ENCODE results near the gene RHOV.
"Not testable (repeated sequence)": the region's sequence is repeated elsewhere in the genome, so short reads cannot be mapped to it uniquely, and the experiment has no call there.

The RHOV gene

GRCh38 chr15:40875991-40876730 lies 2.1 kb upstream of the RHOV start:
- DNase-seq (ENCODE audit: low spot score in 2 of 2) = no peak
- H3K4me3 ChIP-seq = no peak overlapping the region
- H3K4me1 ChIP-seq = no peaks in the 10 kb centered on the region; the same call in 1 of the 2 replicates
- H3K27me3 ChIP-seq (ENCODE audit: low read depth) = no peaks in the 10 kb centered on the region
- no peaks in the 10 kb centered on the region for H3K36me3 ChIP-seq (replicated peaks)
- in situ Hi-C loops (cut with MboI; ENCODE audit: low sequenced_read_pairs) = no loop called here
- H3K9me3 ChIP-seq = no peaks in the 10 kb centered on the region

- DNase-seq (ENCODE audit: low spot score in 2 of 2) = no peak
- no peaks in the 10 kb centered on the region for H3K36me3 ChIP-seq (replicated peaks)
- H3K9me3 ChIP-seq = no peaks in the 10 kb centered on the region
- in situ Hi-C loops (cut with MboI; ENCODE audit: low sequenced_read_pairs) = no loop called here
- no peaks in the 10 kb centered on the region for H3K27me3 ChIP-seq (ENCODE audit: low read depth)
- H3K4me3 ChIP-seq = peak overlapping the region; percentile 49
- H3K4me1 ChIP-seq = no peaks in the 10 kb centered on the region; the same call in 1 of the 2 replicates
Observed at GRCh38 chr15:40872791-40873693, 992 bp downstream of the RHOV start.

- DNase-seq (ENCODE audit: low spot score in 2 of 2) = no peak
- Histone ChIP-seq H3K9me3 (no peaks in the 10 kb centered on the region), H3K4me3 (no peak overlapping the region), H3K4me1 (no peaks in the 10 kb centered on the region; the same call in 1 of the 2 replicates), H3K36me3 (replicated peaks) (no peaks in the 10 kb centered on the region), H3K27me3 (ENCODE audit: low read depth) (no peaks in the 10 kb centered on the region)
- in situ Hi-C loops (cut with MboI; ENCODE audit: low sequenced_read_pairs) = no loop called here
Observed at GRCh38 chr15:40871749-40872617, 2.1 kb downstream of the RHOV start.

GRCh38 chr15:40870716-40871115 lies 3.3 kb downstream of the RHOV start:
- Histone ChIP-seq H3K36me3 (replicated peaks) (no peaks in the 10 kb centered on the region), H3K4me3 (no peak overlapping the region), H3K9me3 (no peaks in the 10 kb centered on the region), H3K4me1 (no peaks in the 10 kb centered on the region; the same call in 1 of the 2 replicates), H3K27me3 (ENCODE audit: low read depth) (no peaks in the 10 kb centered on the region)
- DNase-seq (ENCODE audit: low spot score in 2 of 2) = no peak
- in situ Hi-C loops (cut with MboI; ENCODE audit: low sequenced_read_pairs) = no loop called here

- Histone ChIP-seq H3K36me3 (replicated peaks) (no peaks in the 10 kb centered on the region), H3K27me3 (ENCODE audit: low read depth) (no peaks in the 10 kb centered on the region), H3K4me1 (no peaks in the 10 kb centered on the region; the same call in 1 of the 2 replicates), H3K9me3 (no peaks in the 10 kb centered on the region), H3K4me3 (no peak overlapping the region)
- no peak for DNase-seq (ENCODE audit: low spot score in 2 of 2)
- in situ Hi-C loops (cut with MboI; ENCODE audit: low sequenced_read_pairs) = no loop called here
Observed at GRCh38 chr15:40869686-40870085, 4.3 kb downstream of the RHOV start.

GRCh38 chr15:40867199-40867598 lies 6.8 kb downstream of the RHOV start:
- Histone ChIP-seq H3K9me3 (no peaks in the 10 kb centered on the region), H3K36me3 (replicated peaks) (no peaks in the 10 kb centered on the region), H3K4me3 (no peak overlapping the region), H3K4me1 (no peaks in the 10 kb centered on the region), H3K27me3 (ENCODE audit: low read depth) (no peaks in the 10 kb centered on the region)
- DNase-seq (ENCODE audit: low spot score in 2 of 2) = no peak
- in situ Hi-C loops (cut with MboI; ENCODE audit: low sequenced_read_pairs) = no loop called here

GRCh38 chr15:40863660-40864270 lies 10.3 kb downstream of the RHOV start:
- Histone ChIP-seq H3K9me3 (no peaks in the 10 kb centered on the region), H3K4me3 (no peak overlapping the region), H3K4me1 (no peaks in the 10 kb centered on the region), H3K36me3 (replicated peaks) (no peaks in the 10 kb centered on the region), H3K27me3 (ENCODE audit: low read depth) (no peaks in the 10 kb centered on the region)
- DNase-seq (ENCODE audit: low spot score in 2 of 2) = no peak
- in situ Hi-C loops (cut with MboI; ENCODE audit: low sequenced_read_pairs) = no loop called here

- in situ Hi-C loops (cut with MboI; ENCODE audit: low sequenced_read_pairs); H3K27me3 ChIP-seq (ENCODE audit: low read depth); H3K4me1 ChIP-seq; H3K4me3 ChIP-seq; H3K9me3 ChIP-seq; H3K36me3 ChIP-seq (replicated peaks); DNase-seq (ENCODE audit: low spot score in 2 of 2): not testable (repeated sequence)
Observed at GRCh38 chr15:40861147-40861546, 12.9 kb downstream of the RHOV start.

GRCh38 chr15:40859206-40859851 lies 14.7 kb downstream of the RHOV start:
- no peaks in the 10 kb centered on the region for H3K4me1 ChIP-seq
- H3K36me3 ChIP-seq (replicated peaks) = peaks cover 9% of the 10 kb centered on the region

GRCh38 chr15:40858706-40859105 lies 15.3 kb downstream of the RHOV start:
- Histone ChIP-seq H3K4me1 (no peaks in the 10 kb centered on the region), H3K4me3 (no peak overlapping the region), H3K36me3 (replicated peaks) (peaks cover 9% of the 10 kb centered on the region), H3K9me3 (no peaks in the 10 kb centered on the region), H3K27me3 (ENCODE audit: low read depth) (no peaks in the 10 kb centered on the region)
- DNase-seq (ENCODE audit: low spot score in 2 of 2) = no peak
- in situ Hi-C loops (cut with MboI; ENCODE audit: low sequenced_read_pairs) = no loop called here

More at GRCh38 chr15:40859206-40859851, 14.7 kb downstream of the RHOV start:
- in situ Hi-C loops (cut with MboI; ENCODE audit: low sequenced_read_pairs) = no loop called here
- no peaks in the 10 kb centered on the region for H3K27me3 ChIP-seq (ENCODE audit: low read depth)
- DNase-seq (ENCODE audit: low spot score in 2 of 2) = peak; percentile 54 to 93
- H3K4me3 ChIP-seq = no peak overlapping the region
- no peaks in the 10 kb centered on the region for H3K9me3 ChIP-seq

- in situ Hi-C loops (cut with MboI; ENCODE audit: low sequenced_read_pairs) = no loop called here
- no peaks in the 10 kb centered on the region for H3K4me1 ChIP-seq
Observed at GRCh38 chr15:40857601-40858341, 16.3 kb downstream of the RHOV start.

GRCh38 chr15:40856746-40857145 lies 17.3 kb downstream of the RHOV start:
- Histone ChIP-seq H3K27me3 (ENCODE audit: low read depth) (no peaks in the 10 kb centered on the region), H3K4me1 (no peaks in the 10 kb centered on the region), H3K9me3 (no peaks in the 10 kb centered on the region), H3K36me3 (replicated peaks) (peaks cover 14% of the 10 kb centered on the region), H3K4me3 (no peak overlapping the region)
- in situ Hi-C loops (cut with MboI; ENCODE audit: low sequenced_read_pairs) = no loop called here
- no peak for DNase-seq (ENCODE audit: low spot score in 2 of 2)

More at GRCh38 chr15:40857601-40858341, 16.3 kb downstream of the RHOV start:
- Histone ChIP-seq H3K4me3 (no peak overlapping the region), H3K36me3 (replicated peaks) (peaks cover 14% of the 10 kb centered on the region), H3K9me3 (no peaks in the 10 kb centered on the region), H3K27me3 (ENCODE audit: low read depth) (no peaks in the 10 kb centered on the region)
- peak; percentile 44 to 89 for DNase-seq (ENCODE audit: low spot score in 2 of 2)

All from HAP-1 (cell line).